HepG2 (cell line): ENCODE results near the gene USP11. TPM values are rescaled to one million over a fixed set of nuclear protein-coding genes. Genes with fewer than 3 reads are reported as not detected.

ENCODE experiments used
- ATAC-seq: fragments of 200-7000 bp; cut with Tn5 transposase; 3 replicates; pipeline ENCODE4 v1.9.1; 2020; ENCODE audit warnings: mild to moderate bottlenecking, moderate library complexity
- BruUV-seq: library from RNA; stranded (reverse); fragments of 400-500 nt; replicated peaks from 2 replicates; lab custom pipeline; 2021; lab: Mats Ljungman, UMichigan
- CTCF ChIA-PET: fragments of 300-600 bp; formaldehyde crosslinking; extraction: SDS; loops from one replicate; lab custom pipeline; 2021; ENCODE audit warnings: low total read pairs, inconsistent platforms, low intra/inter-chr PET ratio; lab: Yijun Ruan, JAX
- POLR2A ChIA-PET: fragments of 350-600 bp; sonication (Branson Sonifier 250); formaldehyde crosslinking; loops from one replicate; lab custom pipeline; 2020; ENCODE audit warnings: antibody characterized with exemption, inconsistent platforms; lab: Yijun Ruan, JAX
- DNase-seq: peaks from one replicate; pipeline ENCODE4 v3.0.0-alpha.2; 2015; ENCODE audit warnings: low spot score
- FAIRE-seq: peaks from 3 replicates; lab custom pipeline; 2011; peaks lifted over from hg19 to GRCh38; lab: Jason Lieb, UNC
- H2AFZ ChIP-seq: one replicate; pipeline ENCODE4 v1.6.1; 2011; ENCODE audit warnings: low read length, inconsistent platforms
- H3K27ac ChIP-seq: fragments of 300-600 bp; 3 replicates; pipeline ENCODE4 v1.8.0; 2011; ENCODE audit warnings: mixed run types, mild to moderate bottlenecking, mixed read lengths, low read length, inconsistent platforms; ENCODE audit not compliant: insufficient read depth; ENCODE audit errors: extremely low read length
- H3K27me3 ChIP-seq, 2 experiments: fragments of 200-600 bp in 1 of 2; 2 replicates in 1 of 2; 3 replicates in 1 of 2; pipeline versions ENCODE4 v1.6.0 to v1.8.0; 2011; ENCODE audit warnings: low read length in 2 of 2, mild to moderate bottlenecking in 2 of 2, moderate library complexity in 2 of 2, inconsistent platforms in 1 of 2; ENCODE audit not compliant: insufficient read depth in 2 of 2, control insufficient read depth in 1 of 2
- H3K36me3 ChIP-seq, 2 experiments: fragments of 200-600 bp in 1 of 2; replicated peaks in 1 of 2; 2 replicates in 1 of 2; 3 replicates in 1 of 2; pipeline versions ENCODE4 v1.5.1 to v1.8.0; 2011; ENCODE audit warnings: low read length in 2 of 2, inconsistent platforms in 1 of 2; ENCODE audit not compliant: insufficient read depth in 2 of 2, control insufficient read depth in 1 of 2
- H3K4me1 ChIP-seq: 2 replicates; pipeline ENCODE4 v1.5.1; 2012; ENCODE audit warnings: low read length, inconsistent platforms; ENCODE audit not compliant: insufficient read depth
- H3K4me2 ChIP-seq: 2 replicates; pipeline ENCODE4 v1.6.0; 2011; ENCODE audit warnings: low read depth, low read length, inconsistent platforms
- H3K4me3 ChIP-seq, 3 experiments: fragments of 200-600 bp in 1 of 3; sonication (generic), shearing (Covaris generic) in 1 of 3; replicated peaks in 1 of 3; 2 replicates each; pipeline ENCODE4 v1.5.1; 2011 to 2016; ENCODE audit warnings: low read length in 3 of 3, inconsistent platforms in 2 of 3, low read depth in 2 of 3, mild to moderate bottlenecking in 2 of 3, control low read depth in 1 of 3, mixed read lengths in 1 of 3; ENCODE audit not compliant: insufficient read depth in 1 of 3
- H3K79me2 ChIP-seq: one replicate; pipeline ENCODE4 v1.6.1; 2011; ENCODE audit warnings: low read length, inconsistent platforms; ENCODE audit not compliant: insufficient read depth
- H3K9ac ChIP-seq: 2 replicates; pipeline ENCODE4 v1.6.0; 2011; ENCODE audit warnings: mild to moderate bottlenecking, low read depth, low read length, inconsistent platforms; ENCODE audit not compliant: insufficient read depth
- H3K9me3 ChIP-seq: 2 replicates; pipeline ENCODE4 v1.5.1; 2012; ENCODE audit warnings: mild to moderate bottlenecking, low read length
- H4K20me1 ChIP-seq: 2 replicates; pipeline ENCODE4 v1.6.0; 2011; ENCODE audit warnings: inconsistent platforms, mild to moderate bottlenecking, low read length, moderate library complexity; ENCODE audit not compliant: insufficient read depth
- FOXJ3 ChIP-seq: sonication (generic); formaldehyde crosslinking; IDR thresholded peaks from 2 replicates; pipeline ENCODE4 v1.4.0; 2020; ENCODE audit warnings: missing genetic modification reagents, mild to moderate bottlenecking, borderline replicate concordance
- MXI1 ChIP-seq: IDR thresholded peaks from 3 replicates; pipeline ENCODE4 v1.6.1; 2012; ENCODE audit warnings: low read depth, low read length, inconsistent platforms, borderline replicate concordance
- SKI ChIP-seq: fragments of 450-650 bp; IDR thresholded peaks from one replicate; pipeline ENCODE4 v1.6.1; 2018; ENCODE audit warnings: mild to moderate bottlenecking; ENCODE audit not compliant: partially characterized antibody
- TBX3 ChIP-seq: fragments of 450-650 bp; IDR thresholded peaks from 2 replicates; pipeline ENCODE4 v1.6.1; 2017; ENCODE audit warnings: antibody characterized with exemption, mild to moderate bottlenecking, inconsistent platforms, borderline replicate concordance
- TOPORS ChIP-seq: sonication (generic); formaldehyde crosslinking; IDR thresholded peaks from 2 replicates; pipeline ENCODE4 v1.8.0; 2023; ENCODE audit warnings: mild to moderate bottlenecking, missing genetic modification reagents
- ZFP82 ChIP-seq: sonication (generic); formaldehyde crosslinking; IDR thresholded peaks from 2 replicates; pipeline ENCODE4 v1.5.1; 2020; ENCODE audit warnings: mild to moderate bottlenecking, missing genetic modification reagents, borderline replicate concordance
- ZNF780A ChIP-seq: sonication (generic); formaldehyde crosslinking; IDR thresholded peaks from 2 replicates; pipeline ENCODE4 v1.8.0; 2022; ENCODE audit warnings: mild to moderate bottlenecking, missing genetic modification reagents, moderate library complexity
- WGBS: methylation state at CpG from one replicate; pipeline ENCODE4 v1.1.6; 2017; ENCODE audit warnings: low lambda C conversion rate; 5-methylcytosine and 5-hydroxymethylcytosine counted together
- in situ Hi-C: cut with HindIII; loops from 2 replicates; pipeline ENCODE4 v1.10.0; 2017; ENCODE audit warnings: low pct_unique_long_range_greater_than_20kb; ENCODE audit not compliant: extremely low pct_ligation_motif_present
- intact Hi-C: fragments of 100-400 bp; cut with micrococcal nuclease; formaldehyde crosslinking; loops from one replicate; pipeline ENCODE4 v1.10.0; 2022; ENCODE audit not compliant: unreplicated experiment
- polyA plus RNA-seq, 8 experiments: library from polyadenylated mRNA; depleted of rRNA in 3 of 8; stranded (reverse) in 7 of 8; unstranded in 1 of 8; fragments of >200 nt; fragmentation: Illumina TruSeq in 4 of 8; extraction: Trizol in 4 of 8; gene quantifications; 2 replicates each; pipeline versions ENCODE4 v1.2.1 to v1.2.3, GENCODE V29; 2011 to 2016; ENCODE audit warnings: low read depth in 4 of 8, missing spikeins in 1 of 8, mixed read lengths in 1 of 8; ENCODE audit not compliant: insufficient read depth in 1 of 8
- total RNA-seq, 5 experiments: library from RNA; depleted of rRNA; stranded (reverse); fragments of >200 nt; fragmentation: Illumina TruSeq; extraction: Trizol; gene quantifications; 2 replicates each; pipeline ENCODE4 v1.2.3, GENCODE V29; 2016; ENCODE audit warnings: low read depth in 1 of 5
- TF ChIP-seq, protein P1 (sequence below): sonication (generic); formaldehyde crosslinking; IDR thresholded peaks from 2 replicates; pipeline ENCODE4 v1.9.0; 2021; ENCODE audit warnings: missing genetic modification reagents, borderline replicate concordance
- TF ChIP-seq, protein P2 (sequence below): IDR thresholded peaks from 2 replicates; pipeline ENCODE4 v1.6.1; 2016; ENCODE audit warnings: low read depth, borderline replicate concordance

The USP11 gene
- total and polyA plus RNA-seq, 2 of the 13 experiments (the other 11 are each of a cell fraction or from before 2014, with no cell fraction given): 23.8 to 31.7 TPM

DNA sequence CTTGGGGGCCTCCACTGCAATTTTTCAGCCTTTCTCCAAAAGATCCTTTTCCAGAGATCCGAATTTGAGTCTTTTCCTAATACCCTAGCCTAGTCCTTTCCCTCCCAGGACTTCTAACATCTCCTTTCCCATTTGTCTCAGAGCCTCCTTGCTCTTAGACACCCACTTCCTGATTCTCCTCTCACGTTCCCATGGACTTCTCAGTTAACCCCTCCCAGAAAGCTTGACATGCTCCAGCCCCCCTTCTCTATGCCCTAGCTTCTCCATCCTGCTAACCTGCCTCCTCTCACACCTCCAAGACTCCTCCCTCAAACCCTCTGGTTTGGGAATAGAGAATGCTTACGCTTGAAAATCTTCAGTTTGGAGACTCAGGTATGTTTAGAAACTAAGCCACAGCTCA lies 36.7 kb upstream of the USP11 start:
- peaks cover 44% of the 10 kb centered on the region for H3K79me2 ChIP-seq
- H3K4me1 ChIP-seq: peaks cover 77% of the 10 kb centered on the region
- peaks cover 5 to 22% of the 10 kb centered on the region in 2 experiments; a peak in 3 of 5 replicates for H3K36me3 ChIP-seq
- peak overlapping the region in 1 of 3 experiments; percentile 16; a peak in 1 of 6 replicates for H3K4me3 ChIP-seq
- ChIA-PET CTCF (no interaction called here), POLR2A (interaction anchor here (0.6 kb wide), 1 partner anchor 187 kb away, joined by 3 read pairs; no protein-coding TSS in a partner anchor)
- peak overlapping the region; percentile 47 for H3K4me2 ChIP-seq
- in situ Hi-C loops (no loop called here), intact Hi-C loops (no loop called here)
- no TSS peak for BruUV-seq
- no peak overlapping the region for H2AFZ ChIP-seq
- WGBS: 71% methylated on average over 3 of the region's 3 CpGs
- H4K20me1 ChIP-seq: peaks cover 8% of the 10 kb centered on the region
- H3K9ac ChIP-seq: 0 out of 2 replicates have a peak overlapping the region, but pooled peaks have one; percentile 8
- no peak for TF ChIP-seq MXI1
- TF ChIP-seq SKI: no peak
- TF ChIP-seq, protein P1, sequence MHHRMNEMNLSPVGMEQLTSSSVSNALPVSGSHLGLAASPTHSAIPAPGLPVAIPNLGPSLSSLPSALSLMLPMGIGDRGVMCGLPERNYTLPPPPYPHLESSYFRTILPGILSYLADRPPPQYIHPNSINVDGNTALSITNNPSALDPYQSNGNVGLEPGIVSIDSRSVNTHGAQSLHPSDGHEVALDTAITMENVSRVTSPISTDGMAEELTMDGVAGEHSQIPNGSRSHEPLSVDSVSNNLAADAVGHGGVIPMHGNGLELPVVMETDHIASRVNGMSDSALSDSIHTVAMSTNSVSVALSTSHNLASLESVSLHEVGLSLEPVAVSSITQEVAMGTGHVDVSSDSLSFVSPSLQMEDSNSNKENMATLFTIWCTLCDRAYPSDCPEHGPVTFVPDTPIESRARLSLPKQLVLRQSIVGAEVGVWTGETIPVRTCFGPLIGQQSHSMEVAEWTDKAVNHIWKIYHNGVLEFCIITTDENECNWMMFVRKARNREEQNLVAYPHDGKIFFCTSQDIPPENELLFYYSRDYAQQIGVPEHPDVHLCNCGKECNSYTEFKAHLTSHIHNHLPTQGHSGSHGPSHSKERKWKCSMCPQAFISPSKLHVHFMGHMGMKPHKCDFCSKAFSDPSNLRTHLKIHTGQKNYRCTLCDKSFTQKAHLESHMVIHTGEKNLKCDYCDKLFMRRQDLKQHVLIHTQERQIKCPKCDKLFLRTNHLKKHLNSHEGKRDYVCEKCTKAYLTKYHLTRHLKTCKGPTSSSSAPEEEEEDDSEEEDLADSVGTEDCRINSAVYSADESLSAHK (CRISPR knock-in tag): no peak
- no peak for TF ChIP-seq TOPORS
- TF ChIP-seq, protein P2, sequence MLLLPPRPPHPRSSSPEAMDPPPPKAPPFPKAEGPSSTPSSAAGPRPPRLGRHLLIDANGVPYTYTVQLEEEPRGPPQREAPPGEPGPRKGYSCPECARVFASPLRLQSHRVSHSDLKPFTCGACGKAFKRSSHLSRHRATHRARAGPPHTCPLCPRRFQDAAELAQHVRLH: no peak
- TF ChIP-seq FOXJ3 (CRISPR knock-in tag): no peak
- TF ChIP-seq ZNF780A: no peak
- TF ChIP-seq TBX3: no peak
- no peak for TF ChIP-seq ZFP82 (CRISPR knock-in tag)
- H3K27ac ChIP-seq: no peak overlapping the region
- H3K27me3 ChIP-seq: no peaks in the 10 kb centered on the region; a peak in 1 of 5 replicates
- H3K9me3 ChIP-seq: no peaks in the 10 kb centered on the region
- FAIRE-seq (no peak), DNase-seq (no peak), ATAC-seq (no peak)
